Thyroid gland (tissue), 4 donors: Measurements from ENCODE around the gene N4BP2. TPM values are rescaled to one million over a fixed set of nuclear protein-coding genes. Genes with fewer than 3 reads are reported as not detected.
"Not testable (repeated sequence)": the region's sequence is repeated elsewhere in the genome, so short reads cannot be mapped to it uniquely, and the experiment has no call there.

Experiments
- DNase-seq, 2 donors: peaks; one replicate each; pipeline ENCODE4 v3.0.0-alpha.2; 2019
- H3K27ac ChIP-seq, 3 donors: fragments of 200-600 bp; sonication (generic); 1 replicate in 2 of 3; 2 replicates in 1 of 3; pipeline ENCODE4 v1.5.1; 2016 to 2019; ENCODE audit warnings: mild to moderate bottlenecking in 1 of 3, moderate library complexity in 1 of 3
- H3K27me3 ChIP-seq: fragments of 200-600 bp; sonication (generic); one replicate; pipeline ENCODE4 v1.5.1; 2019
- H3K36me3 ChIP-seq, 2 donors: fragments of 200-600 bp; sonication (generic); one replicate each; pipeline ENCODE4 v1.5.1; 2016 to 2019
- H3K4me1 ChIP-seq, 2 donors: fragments of 200-600 bp; sonication (generic); one replicate each; pipeline ENCODE4 v1.5.1; 2017 to 2019
- H3K4me3 ChIP-seq, 3 donors: fragments of 200-600 bp; sonication (generic); replicated peaks in 1 of 3; 1 replicate in 2 of 3; 2 replicates in 1 of 3; pipeline ENCODE4 v1.5.1; 2016; ENCODE audit warnings: mild to moderate bottlenecking in 1 of 3
- H3K9me3 ChIP-seq: fragments of 200-600 bp; sonication (generic); one replicate; pipeline ENCODE4 v1.5.1; 2017
- CTCF ChIP-seq, 6 experiments: fragments of 200-600 bp in 3 of 6; fragments of 450-650 bp in 3 of 6; sonication (generic) in 3 of 6; IDR thresholded peaks; one replicate each; pipeline ENCODE4 v1.5.1; 2016 to 2019; ENCODE audit warnings: antibody characterized with exemption in 6 of 6, mild to moderate bottlenecking in 2 of 6, inconsistent platforms in 1 of 6, moderate library complexity in 1 of 6
- POLR2A ChIP-seq, 2 donors: fragments of 450-650 bp; IDR thresholded peaks; one replicate each; pipeline ENCODE4 v1.6.1; 2017; ENCODE audit warnings: antibody characterized with exemption in 2 of 2, mild to moderate bottlenecking in 2 of 2, moderate library complexity in 1 of 2
- WGBS, 2 donors: methylation state at CpG; one replicate each; pipeline ENCODE4 v1.1.5; 2017; 5-methylcytosine and 5-hydroxymethylcytosine counted together
- intact Hi-C: fragments of 100-400 bp; cut with DNase I; formaldehyde crosslinking; loops from one replicate; pipeline ENCODE4 v1.15.1; 2023
- total RNA-seq, 4 donors: library from RNA; depleted of rRNA; stranded (reverse); fragments of >200 nt; gene quantifications; one replicate each; pipeline ENCODE4 v1.2.3, GENCODE V29; 2016

Gene N4BP2
- total RNA-seq, result 10 to 100 TPM; 20.4 to 37.4 (median 25.5) TPM

GRCh38 chr4:40056716-40057585 lies at the start of gene N4BP2:
Gene N4BP2 (plus strand): TSS chr4:40056850. CDS start chr4:40097341, 40,491 bp downstream.
- Histone ChIP-seq H3K4me1 (peaks cover 13 to 19% of the 10 kb centered on the region in 2 donors), H3K9me3 (no peaks in the 10 kb centered on the region), H3K27ac (peak within 1 kb of the TSS; percentile 99 to 100 (median 100)), H3K36me3 (no peaks in the 10 kb centered on the region), H3K4me3 (peak within 1 kb of the TSS; percentile 5 to 95 (median 82)), H3K27me3 (no peaks in the 10 kb centered on the region)
- 1 to 2% methylated on average over 12 to 37 of the region's 99 CpGs for WGBS, 2 donors
- intact Hi-C loops, result no loop called here
- peak; percentile 83 to 87 for DNase-seq
- TF ChIP-seq CTCF (IDR thresholded peaks at IDR 0.05), result peak in 5 of 6 experiments; percentile 45 to 96 (median 76)
- TF ChIP-seq POLR2A (IDR thresholded peaks at IDR 0.05), result peak; percentile 77 to 92

- no peaks in the 10 kb centered on the region for H3K9me3 ChIP-seq
- no peaks in the 10 kb centered on the region for H3K4me1 ChIP-seq
- H3K27ac ChIP-seq, result no peak overlapping the region
- H3K27me3 ChIP-seq, result no peaks in the 10 kb centered on the region
- WGBS, 2 donors, result 87 to 99% methylated on average over 2 of the region's 2 CpGs
- H3K36me3 ChIP-seq, result no peaks in the 10 kb centered on the region
- no peak for DNase-seq
- TF ChIP-seq POLR2A (IDR thresholded peaks at IDR 0.05) (no peak), CTCF (IDR thresholded peaks at IDR 0.05) (no peak)
- intact Hi-C loops, result no loop called here
- no peak overlapping the region for H3K4me3 ChIP-seq
Measured at GRCh38 chr4:40016007-40016406, 40.6 kb upstream of the N4BP2 start.

GRCh38 chr4:40020221-40020620 lies 36.4 kb upstream of the N4BP2 start:
- no peaks in the 10 kb centered on the region for H3K4me1 ChIP-seq
- no peak for TF ChIP-seq POLR2A (IDR thresholded peaks at IDR 0.05)
- TF ChIP-seq CTCF (IDR thresholded peaks at IDR 0.05), result no peak
- no peaks in the 10 kb centered on the region for H3K36me3 ChIP-seq
- WGBS, 2 donors, result 95 to 96% methylated on average over 14 to 15 of the region's 15 CpGs
- intact Hi-C loops, result no loop called here
- H3K4me3 ChIP-seq, result no peak overlapping the region
- no peak overlapping the region for H3K27ac ChIP-seq
- H3K27me3 ChIP-seq, result no peaks in the 10 kb centered on the region
- no peaks in the 10 kb centered on the region for H3K9me3 ChIP-seq
- DNase-seq, result no peak

- DNase-seq, intact Hi-C loops: not testable (repeated sequence)
Measured at GRCh38 chr4:40021116-40021515, 35.5 kb upstream of the N4BP2 start.

GRCh38 chr4:40024049-40024448 lies 32.6 kb upstream of the N4BP2 start:
- H3K4me3 ChIP-seq, H3K9me3 ChIP-seq, H3K27ac ChIP-seq, H3K36me3 ChIP-seq, intact Hi-C loops, H3K27me3 ChIP-seq, H3K4me1 ChIP-seq: not testable (repeated sequence)
- peak in 1 of 2 donors; percentile 43 for DNase-seq
- WGBS, 2 donors, result 49% methylated on average over 7 of the region's 7 CpGs; no CpG with 5 or more reads in 1 of the 2 donors

More at GRCh38 chr4:40021116-40021515, 35.5 kb upstream of the N4BP2 start:
- not testable (repeated sequence) for H3K27ac ChIP-seq, H3K4me1 ChIP-seq, H3K27me3 ChIP-seq, H3K4me3 ChIP-seq, H3K9me3 ChIP-seq, H3K36me3 ChIP-seq
- 95 to 97% methylated on average over 4 to 5 of the region's 7 CpGs for WGBS, 2 donors

GRCh38 chr4:40032785-40033184 lies 23.9 kb upstream of the N4BP2 start:
- no peak for DNase-seq
- Histone ChIP-seq H3K4me1 (no peaks in the 10 kb centered on the region), H3K9me3 (no peaks in the 10 kb centered on the region), H3K36me3 (no peaks in the 10 kb centered on the region), H3K27me3 (no peaks in the 10 kb centered on the region), H3K4me3 (no peak overlapping the region), H3K27ac (no peak overlapping the region)
- intact Hi-C loops, result no loop called here
- no peak for TF ChIP-seq CTCF (IDR thresholded peaks at IDR 0.05)
- TF ChIP-seq POLR2A (IDR thresholded peaks at IDR 0.05), result no peak
- WGBS, 2 donors, result 62 to 75% methylated on average over 7 to 22 of the region's 22 CpGs
